Hematopoietic multipotent progenitor cell treated with erythropoietin and hydrocortisone succinate and interleukin-3 and kit ligand, for 17 days (in vitro differentiated cells): Measurements from ENCODE around the gene KIF26B.
"Not testable (repeated sequence)": the region's sequence is repeated elsewhere in the genome, so short reads cannot be mapped to it uniquely, and the experiment has no call there.

Source experiments
- DNase-seq: peaks from one replicate; pipeline ENCODE4 v3.0.0-alpha.2; 2015; ENCODE audit warnings: low spot score

Gene KIF26B

DNA sequence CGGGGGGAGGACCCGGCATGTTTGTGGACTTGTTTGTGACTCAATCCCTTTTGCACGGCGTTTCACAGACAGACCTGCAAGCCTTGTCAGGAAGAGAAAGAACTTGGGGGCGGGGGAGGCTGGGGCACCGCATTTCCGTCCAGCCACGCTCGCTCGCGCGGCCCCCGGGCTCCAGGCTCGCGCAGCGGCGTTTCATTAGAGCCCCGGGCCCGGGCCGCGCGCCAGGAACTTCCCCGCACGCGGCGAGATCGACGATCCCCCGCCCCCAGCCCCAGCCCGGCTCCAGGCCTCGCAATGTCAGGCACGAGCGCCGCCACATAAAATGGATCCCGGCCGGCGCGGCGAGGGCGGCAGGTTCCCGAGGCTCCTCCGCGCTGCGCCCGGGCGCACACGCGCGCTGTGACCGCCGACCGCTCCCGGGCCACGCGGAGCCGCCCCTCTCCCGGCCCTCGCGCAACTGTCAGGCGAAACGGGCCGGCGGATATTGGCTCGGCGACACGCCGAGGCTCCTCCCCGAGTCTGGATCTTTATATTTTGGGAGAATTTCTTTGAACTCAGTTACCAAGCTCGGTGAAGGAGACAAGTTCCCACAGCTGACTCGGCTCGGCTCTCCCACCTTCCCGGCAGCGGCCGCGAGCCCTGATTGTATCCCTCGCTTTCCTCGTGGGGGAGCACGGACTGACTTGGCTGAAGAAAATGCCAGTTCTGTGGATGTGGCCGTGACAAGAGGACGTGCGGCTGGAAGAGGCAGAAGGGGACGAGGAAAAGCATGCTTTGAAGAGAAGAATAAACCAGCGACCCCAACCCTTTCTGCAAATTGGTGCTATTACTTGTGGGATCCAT is at the start of gene KIF26B:
Gene KIF26B, plus strand, starts transcription at position 557 of the 843 bp plus-strand sequence. CDS start 440 bp downstream, outside the sequence.
- no peak for DNase-seq

- no peak for DNase-seq
Observed at GRCh38 chr1:245105042-245105441, 49.7 kb upstream of the KIF26B start.

GRCh38 chr1:245105815-245106410 is 48.9 kb upstream of the KIF26B start:
- no peak for DNase-seq

- no peak for DNase-seq
Observed at GRCh38 chr1:245107776-245108114, 47.0 kb upstream of the KIF26B start.

- no peak for DNase-seq
Observed at GRCh38 chr1:245108246-245108645, 46.5 kb upstream of the KIF26B start.

- no peak for DNase-seq
Observed at GRCh38 chr1:245108909-245109308, 45.9 kb upstream of the KIF26B start.

DNA sequence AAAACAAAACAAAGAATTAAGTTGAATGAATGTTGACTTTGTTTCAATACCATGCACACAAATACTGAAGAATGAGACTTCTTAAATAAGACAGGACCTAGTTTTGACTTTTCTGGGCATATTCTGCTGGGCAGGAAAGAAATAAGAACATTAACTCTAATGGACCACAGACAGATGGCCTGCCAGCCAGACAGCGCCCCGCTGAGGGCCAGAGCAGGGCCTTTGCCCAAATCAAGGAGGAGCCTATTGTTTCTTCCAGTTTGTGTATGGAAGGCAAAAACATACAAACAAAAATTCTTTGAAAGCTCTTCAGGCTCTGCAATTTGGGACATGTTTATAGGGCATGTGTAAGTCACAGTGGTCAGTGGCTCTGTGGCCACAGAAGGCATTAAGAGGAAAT is 44.4 kb upstream of the KIF26B start:
- no peak for DNase-seq

- DNase-seq: no peak
Observed at GRCh38 chr1:245111073-245111472, 43.7 kb upstream of the KIF26B start.

DNA sequence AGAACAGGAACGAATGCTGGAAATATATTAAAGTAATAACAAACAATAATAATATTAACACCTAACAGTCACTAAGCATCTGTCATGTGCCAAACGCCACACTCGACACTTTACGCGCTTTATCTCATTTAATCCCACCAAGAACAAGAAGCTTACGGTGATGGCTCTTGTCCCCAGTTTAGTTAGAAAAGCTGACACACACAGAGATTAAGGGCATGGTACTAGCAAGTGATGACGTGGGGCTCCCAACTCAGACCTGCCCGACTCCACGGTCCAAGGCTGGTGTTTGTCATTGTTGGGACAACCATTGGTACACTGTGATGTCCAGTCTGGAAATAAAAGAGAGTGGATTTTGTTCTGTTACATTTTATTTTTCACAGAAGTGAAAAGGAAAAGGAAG is 41.1 kb upstream of the KIF26B start:
- no peak for DNase-seq

DNA sequence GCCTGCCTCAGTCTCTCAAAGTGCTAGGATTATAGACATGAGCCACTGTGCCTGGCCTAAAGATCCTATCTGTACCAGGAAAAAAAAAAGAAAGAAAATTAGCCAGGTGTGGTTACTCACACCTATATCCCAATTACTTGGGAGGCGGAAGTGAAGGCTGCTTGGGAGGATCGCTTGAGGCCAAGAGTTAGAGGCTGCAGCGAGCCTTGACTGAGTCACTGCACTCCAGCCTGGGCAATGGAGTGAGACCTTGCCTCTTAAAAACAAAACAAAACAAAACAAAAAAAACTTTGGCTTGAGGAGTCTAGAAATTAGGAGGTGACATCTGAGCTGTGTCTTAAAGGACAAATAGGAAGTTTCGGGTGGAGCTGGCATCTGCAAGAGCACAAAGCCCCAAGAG is 38.7 kb upstream of the KIF26B start:
- DNase-seq: no peak

- no peak for DNase-seq
Observed at GRCh38 chr1:245116751-245117150, 38.0 kb upstream of the KIF26B start.

- DNase-seq: no peak
Observed at GRCh38 chr1:245118066-245118465, 36.7 kb upstream of the KIF26B start.

DNA sequence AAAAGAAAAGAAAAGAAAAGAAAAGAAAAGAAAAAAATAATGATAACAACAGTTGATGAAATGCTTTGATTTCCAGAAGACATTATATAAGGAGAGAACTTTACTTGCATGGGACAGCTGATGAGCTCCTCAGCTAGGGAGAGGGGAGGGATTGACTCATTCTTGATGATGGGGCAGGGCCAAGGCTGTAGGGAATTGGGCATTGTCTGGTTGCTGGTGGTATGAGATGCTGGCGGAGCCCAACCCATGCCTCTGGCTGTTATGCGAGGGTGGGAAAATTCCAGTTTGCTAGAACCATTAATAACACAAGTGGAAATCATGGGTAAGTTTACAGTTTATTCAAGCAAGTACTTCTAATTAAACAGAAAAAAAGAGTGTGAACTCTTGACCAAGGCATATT is 36.0 kb upstream of the KIF26B start:
- DNase-seq: no peak

GRCh38 chr1:245121523-245121922 is 33.3 kb upstream of the KIF26B start:
- no peak for DNase-seq

DNA sequence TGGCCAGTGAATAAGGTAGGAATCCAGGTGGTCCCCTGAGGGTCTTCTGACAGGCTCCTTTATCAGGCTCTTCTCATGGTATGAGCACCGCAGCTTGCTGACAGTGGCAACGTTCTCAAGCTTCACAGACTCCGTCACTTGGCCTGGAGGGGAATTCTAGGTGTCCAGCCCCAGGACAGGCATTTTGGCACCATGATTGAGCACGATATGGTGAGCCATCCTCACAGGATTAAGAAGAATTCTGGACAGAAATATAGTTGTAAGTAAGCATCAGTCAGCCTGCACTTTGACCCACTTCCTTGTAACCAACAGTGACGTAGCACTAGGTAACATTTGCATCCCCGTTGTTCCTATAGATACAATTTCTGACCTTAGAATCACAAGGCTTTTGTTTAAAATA is 30.5 kb upstream of the KIF26B start:
- no peak for DNase-seq

- no peak for DNase-seq
Observed at GRCh38 chr1:245124644-245125043, 30.1 kb upstream of the KIF26B start.

GRCh38 chr1:245126530-245126929 is 28.3 kb upstream of the KIF26B start:
- DNase-seq: no peak

DNA sequence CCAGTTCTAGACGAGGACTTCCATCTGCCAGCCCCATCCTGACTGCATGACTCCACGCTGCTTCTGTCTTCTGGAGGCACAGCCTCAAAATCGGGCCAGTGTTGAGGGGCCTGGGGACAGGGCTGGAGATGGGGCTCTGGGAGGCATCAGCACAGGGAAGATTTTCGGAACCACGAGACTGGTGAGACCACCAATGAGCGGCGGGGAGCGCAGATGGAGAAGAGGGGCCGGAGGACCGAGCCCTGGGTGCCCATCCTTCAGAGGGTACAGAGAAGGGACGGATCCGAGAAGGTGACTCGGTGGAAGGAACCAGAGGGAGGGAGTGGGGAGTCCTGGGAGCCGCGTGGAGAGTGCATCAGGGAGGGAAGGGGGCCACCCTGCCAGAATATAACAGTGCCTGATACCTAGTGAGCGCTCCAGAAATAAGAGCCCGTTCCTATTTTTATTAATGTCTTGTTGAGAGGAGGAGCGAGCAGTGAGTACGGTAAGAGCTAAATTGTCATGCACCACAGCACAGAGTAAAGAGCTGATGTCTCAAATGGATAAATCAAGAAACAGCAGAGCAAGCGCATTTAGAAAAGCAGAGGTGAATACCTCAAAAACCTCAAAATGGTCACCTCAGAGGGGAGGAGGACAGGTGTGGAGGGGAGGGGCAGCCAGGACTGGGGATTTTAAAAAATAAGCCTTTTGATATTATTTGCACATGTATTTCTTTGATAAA is 26.2 kb upstream of the KIF26B start:
- no peak for DNase-seq

DNA sequence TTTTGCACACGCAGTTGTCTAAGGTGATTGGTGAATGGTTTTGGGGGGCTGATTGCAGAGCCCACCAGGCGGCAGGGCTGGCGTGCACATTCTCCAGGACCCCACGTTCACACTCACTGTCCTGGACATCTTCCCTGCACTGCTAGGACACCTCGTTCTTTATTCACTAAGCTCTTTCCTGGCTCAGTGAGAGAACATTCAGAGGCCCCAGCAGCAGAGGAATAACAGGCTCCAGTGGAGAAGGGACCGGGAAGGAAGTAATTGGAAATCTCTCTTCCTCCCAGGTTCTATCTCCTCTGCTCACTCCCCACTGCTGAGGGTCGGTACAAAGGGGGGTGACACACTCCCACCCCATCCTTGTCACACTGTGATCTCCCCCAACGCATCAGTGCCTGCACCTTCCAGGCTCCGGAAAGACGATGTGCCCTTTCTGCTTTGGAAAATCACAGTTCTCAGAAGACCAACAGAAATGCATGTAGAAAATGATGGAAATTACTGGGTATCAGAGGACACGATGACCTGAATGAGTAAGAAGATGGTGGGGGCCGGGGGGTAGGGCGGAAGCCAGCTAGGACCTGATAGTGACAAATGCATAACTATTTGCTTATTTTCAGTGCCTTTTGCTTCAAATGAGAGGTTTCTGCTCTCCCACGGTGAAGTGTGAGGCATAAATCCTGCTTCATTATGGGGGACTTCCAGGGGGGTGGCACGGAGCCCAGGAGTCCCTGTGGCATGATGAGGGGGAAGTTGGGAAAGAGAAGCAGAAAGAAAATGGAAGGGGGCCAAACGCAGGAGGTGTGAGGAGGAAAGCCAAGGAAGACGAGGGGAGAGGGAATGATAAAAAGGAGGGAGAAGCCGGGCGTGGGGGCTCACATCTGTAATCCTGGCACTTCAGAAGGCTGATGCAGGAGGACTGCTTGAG is 25.2 kb upstream of the KIF26B start:
- no peak for DNase-seq

- not testable (repeated sequence) for DNase-seq
Observed at GRCh38 chr1:245130281-245131025, 24.3 kb upstream of the KIF26B start.

GRCh38 chr1:245131026-245131393 is 23.8 kb upstream of the KIF26B start:
- DNase-seq: no peak
